Choroid plexus epithelial cell (primary cell): Measurements from ENCODE around the gene SLC6A11.

Source experiments
- DNase-seq: peaks from one replicate; pipeline ENCODE4 v3.0.0-alpha.2; 2010; ENCODE audit warnings: low read depth
- H3K4me3 ChIP-seq: 2 replicates; pipeline ENCODE4 v1.5.1; 2011; ENCODE audit warnings: low read depth, mild to moderate bottlenecking, control low read depth, low read length, moderate library complexity
- TF ChIP-seq, protein P1 (sequence below): conservative IDR thresholded peaks from 2 replicates; pipeline ENCODE4 v1.5.1; 2011; ENCODE audit warnings: low read depth, mild to moderate bottlenecking, control low read depth, inconsistent platforms, low read length, moderate library complexity

The SLC6A11 gene

DNA sequence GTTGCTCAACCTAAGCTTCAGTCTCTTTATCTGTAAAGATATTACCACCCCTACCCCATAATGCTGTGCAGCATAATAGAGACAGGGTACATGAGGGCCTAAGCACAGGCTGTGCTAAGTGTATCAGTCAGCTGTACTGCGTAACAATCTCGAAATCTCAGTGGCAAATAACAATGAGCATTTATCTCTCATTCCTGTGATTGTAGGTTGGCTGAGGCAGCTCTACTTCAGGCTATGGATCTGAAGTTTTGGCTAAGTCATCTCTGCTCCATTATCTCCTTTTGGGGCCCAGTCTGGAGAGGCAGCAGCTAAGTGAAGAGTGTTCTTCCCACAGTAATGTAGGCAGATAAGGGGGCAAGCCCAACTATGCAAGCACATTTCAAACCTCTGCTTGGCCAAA lies 7.1 kb upstream of the SLC6A11 start:
- no peak for DNase-seq
- TF ChIP-seq, protein P1, sequence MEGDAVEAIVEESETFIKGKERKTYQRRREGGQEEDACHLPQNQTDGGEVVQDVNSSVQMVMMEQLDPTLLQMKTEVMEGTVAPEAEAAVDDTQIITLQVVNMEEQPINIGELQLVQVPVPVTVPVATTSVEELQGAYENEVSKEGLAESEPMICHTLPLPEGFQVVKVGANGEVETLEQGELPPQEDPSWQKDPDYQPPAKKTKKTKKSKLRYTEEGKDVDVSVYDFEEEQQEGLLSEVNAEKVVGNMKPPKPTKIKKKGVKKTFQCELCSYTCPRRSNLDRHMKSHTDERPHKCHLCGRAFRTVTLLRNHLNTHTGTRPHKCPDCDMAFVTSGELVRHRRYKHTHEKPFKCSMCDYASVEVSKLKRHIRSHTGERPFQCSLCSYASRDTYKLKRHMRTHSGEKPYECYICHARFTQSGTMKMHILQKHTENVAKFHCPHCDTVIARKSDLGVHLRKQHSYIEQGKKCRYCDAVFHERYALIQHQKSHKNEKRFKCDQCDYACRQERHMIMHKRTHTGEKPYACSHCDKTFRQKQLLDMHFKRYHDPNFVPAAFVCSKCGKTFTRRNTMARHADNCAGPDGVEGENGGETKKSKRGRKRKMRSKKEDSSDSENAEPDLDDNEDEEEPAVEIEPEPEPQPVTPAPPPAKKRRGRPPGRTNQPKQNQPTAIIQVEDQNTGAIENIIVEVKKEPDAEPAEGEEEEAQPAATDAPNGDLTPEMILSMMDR: no peak
- H3K4me3 ChIP-seq: no peak overlapping the region

DNA sequence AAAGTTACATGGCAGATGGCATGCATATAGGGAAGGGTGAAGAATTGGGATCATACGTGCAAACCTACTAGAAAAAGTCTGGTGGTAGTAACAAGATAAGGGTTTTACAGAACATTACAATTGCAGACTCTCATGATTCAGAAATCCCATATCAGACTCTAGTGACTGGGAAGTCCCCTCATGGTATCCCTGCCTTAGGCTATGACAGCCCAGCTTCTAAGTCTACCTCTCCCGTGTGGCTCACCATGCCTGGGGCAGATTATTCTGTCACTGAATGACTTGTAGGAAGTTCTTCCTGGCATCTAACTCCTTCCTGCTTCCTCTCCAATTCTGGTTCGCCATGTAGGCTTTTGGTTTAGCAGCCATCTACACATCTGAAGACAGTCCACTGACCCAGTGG lies 5.7 kb upstream of the SLC6A11 start:
- no peak for DNase-seq
- TF ChIP-seq, protein P1: no peak
- H3K4me3 ChIP-seq: no peak overlapping the region

DNA sequence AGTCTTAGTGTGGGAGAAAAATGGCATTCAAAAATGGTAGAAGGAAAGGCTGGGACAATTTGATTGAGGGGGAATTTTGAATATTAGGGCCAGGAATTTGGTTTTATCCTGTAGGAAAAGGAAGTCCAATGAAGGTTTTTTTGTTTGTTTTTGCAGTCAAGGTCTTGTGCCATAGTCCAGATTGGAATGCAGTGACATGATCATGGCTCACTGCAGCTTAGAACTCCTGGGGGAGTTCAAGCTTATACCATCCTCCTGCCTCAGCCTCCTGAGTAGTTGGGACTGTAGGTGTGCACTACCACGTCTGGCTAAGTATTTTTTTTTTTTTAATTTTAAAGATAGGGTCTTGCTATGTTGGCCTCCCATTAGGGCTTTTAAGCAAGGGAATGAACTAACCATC lies 2.6 kb upstream of the SLC6A11 start:
- H3K4me3 ChIP-seq: no peak overlapping the region
- TF ChIP-seq, protein P1: no peak
- DNase-seq: no peak

DNA sequence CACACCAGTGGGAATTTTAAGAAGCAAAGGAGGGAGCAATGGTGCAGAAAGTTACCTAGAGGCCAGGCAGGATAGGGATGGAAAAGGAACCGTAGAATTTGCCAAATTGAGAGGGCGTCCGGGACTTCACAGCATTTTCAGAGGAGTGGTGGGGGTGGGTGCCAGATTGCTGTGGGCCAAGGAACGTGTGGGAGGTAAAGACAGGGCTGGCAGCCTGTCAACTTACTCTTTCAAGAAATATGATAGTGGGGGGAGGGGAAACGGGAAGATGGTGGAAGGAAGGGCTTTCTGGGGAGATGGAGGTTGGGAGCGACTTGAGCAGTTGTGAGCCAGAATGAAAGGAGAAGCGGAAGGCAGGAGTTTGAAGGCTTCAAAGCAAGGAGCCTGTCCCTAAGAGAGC lies 1.4 kb upstream of the SLC6A11 start:
- no peak for DNase-seq
- H3K4me3 ChIP-seq: no peak overlapping the region
- TF ChIP-seq, protein P1: no peak

DNA sequence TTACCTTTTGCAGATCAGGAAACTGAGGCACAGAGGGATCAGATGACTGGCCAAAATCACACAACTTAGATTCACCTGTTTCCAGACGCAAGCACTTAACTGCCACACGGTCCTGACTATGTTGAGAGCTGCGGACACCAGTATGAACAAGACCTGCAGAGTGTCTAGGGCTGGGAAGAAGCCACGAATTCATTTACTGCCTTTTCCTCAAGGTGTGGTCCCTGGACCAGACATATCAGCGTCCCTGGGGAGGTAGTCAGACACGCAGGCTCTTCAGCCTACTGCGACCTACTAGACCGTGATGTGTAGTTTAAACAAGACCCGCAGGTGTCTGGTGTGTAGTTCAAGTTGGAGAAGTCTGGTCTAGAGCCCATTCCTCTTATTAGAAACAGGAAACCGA lies 541 bp upstream of the SLC6A11 start:
- TF ChIP-seq, protein P1: no peak

DNA sequence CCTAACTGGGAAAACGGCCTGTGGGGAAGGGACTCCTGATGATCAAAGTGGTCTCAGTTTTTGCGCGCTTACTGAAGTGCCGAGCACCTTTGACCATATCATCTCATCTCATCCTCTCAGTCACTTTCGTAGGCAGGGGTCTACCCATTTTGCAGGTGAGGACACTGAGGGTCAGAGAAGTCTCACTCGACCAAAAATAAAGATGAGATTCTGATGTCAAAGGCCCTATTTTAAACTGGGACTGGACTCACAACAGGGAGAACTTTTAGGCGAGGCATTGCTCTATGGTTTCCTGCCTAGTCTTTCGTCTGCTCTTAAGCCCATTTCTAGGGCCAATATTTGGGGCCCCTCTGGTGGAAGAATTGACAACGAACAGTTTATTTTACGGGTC lies 830 bp downstream of the SLC6A11 start:
- TF ChIP-seq, protein P1: no peak
- no peak for DNase-seq
- H3K4me3 ChIP-seq: no peak overlapping the region

More for the DNA sequence above, 541 bp upstream of the SLC6A11 start:
- DNase-seq: no peak
- H3K4me3 ChIP-seq: no peak overlapping the region

DNA sequence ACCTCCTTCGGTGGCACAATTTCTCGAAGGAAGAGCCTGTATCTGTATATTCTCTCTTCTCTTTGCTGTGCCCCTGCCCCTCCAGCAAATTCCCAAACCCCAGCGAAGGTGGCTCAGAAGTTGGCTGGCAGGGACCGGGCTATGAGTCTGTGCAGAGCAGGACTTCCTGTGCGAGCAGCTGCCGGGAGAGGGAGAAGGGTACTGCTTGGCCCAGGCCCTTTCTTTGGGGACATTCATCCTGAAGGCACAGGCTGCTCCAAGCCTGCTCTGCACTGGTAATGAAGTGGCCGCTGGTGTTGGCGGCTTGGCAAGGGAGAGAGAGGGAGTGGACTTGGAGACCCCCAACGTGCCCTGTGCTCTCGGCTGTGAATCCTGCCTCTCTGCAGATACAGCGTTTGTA lies 1.5 kb downstream of the SLC6A11 start:
- H3K4me3 ChIP-seq: no peak overlapping the region
- TF ChIP-seq, protein P1: no peak
- DNase-seq: no peak
